OCI-LY7 (cell line): Measurements from ENCODE around the gene CEACAM4. TPM values are rescaled to one million over a fixed set of nuclear protein-coding genes. Genes with fewer than 3 reads are reported as not detected.
A peak's percentile ranks its signal among the peaks of the same experiment; 100 is the strongest.

Source experiments
- BruUV-seq: library from RNA; stranded (reverse); fragments of 400-500 nt; replicated peaks from 2 replicates; lab custom pipeline; 2021; lab: Mats Ljungman, UMichigan
- CTCF ChIA-PET: fragments of 300-600 bp; sonication (Branson Sonifier 250); formaldehyde crosslinking; loops from one replicate; lab custom pipeline; 2022; ENCODE audit warnings: antibody characterized with exemption; ENCODE audit not compliant: unreplicated experiment; lab: Charles Lee
- POLR2A ChIA-PET: fragments of 300-600 bp; sonication (Branson Sonifier 250); formaldehyde crosslinking; loops from one replicate; lab custom pipeline; 2022; ENCODE audit warnings: antibody characterized with exemption; lab: Charles Lee
- DNase-seq: peaks from one replicate; pipeline ENCODE4 v3.0.0-alpha.2; 2015; ENCODE audit warnings: low spot score
- H2AFZ ChIP-seq: fragments of 200-600 bp; sonication (generic), shearing (Covaris generic); 2 replicates; pipeline ENCODE4 v1.6.1; 2014; ENCODE audit warnings: mild to moderate bottlenecking, antibody characterized with exemption, low read length, moderate library complexity
- H3K27ac ChIP-seq: fragments of 200-600 bp; sonication (generic); 2 replicates; pipeline ENCODE4 v1.5.1; 2014; ENCODE audit warnings: mixed run types, low read depth, mild to moderate bottlenecking, moderate library complexity, low read length, inconsistent platforms; ENCODE audit not compliant: poor library complexity, severe bottlenecking
- H3K36me3 ChIP-seq: fragments of 200-600 bp; sonication (generic); 2 replicates; pipeline ENCODE4 v1.6.1; 2014; ENCODE audit warnings: mild to moderate bottlenecking, antibody characterized with exemption, low read length, moderate library complexity, mixed read lengths; ENCODE audit not compliant: insufficient read depth
- H3K4me1 ChIP-seq: fragments of 200-600 bp; sonication (generic); 2 replicates; pipeline ENCODE4 v1.5.1; 2014; ENCODE audit warnings: mild to moderate bottlenecking, low read length; ENCODE audit not compliant: insufficient read depth, poor library complexity, severe bottlenecking
- H3K4me2 ChIP-seq: fragments of 200-600 bp; sonication (generic); 2 replicates; pipeline ENCODE4 v1.6.1; 2014; ENCODE audit warnings: mild to moderate bottlenecking, low read length
- H3K4me3 ChIP-seq: fragments of 200-600 bp; sonication (generic); 2 replicates; pipeline ENCODE4 v1.5.1; 2014; ENCODE audit warnings: mild to moderate bottlenecking, low read depth, low read length; ENCODE audit not compliant: poor library complexity, severe bottlenecking
- H3K79me2 ChIP-seq: fragments of 200-600 bp; sonication (generic); 2 replicates; pipeline ENCODE4 v1.6.1; 2016; ENCODE audit warnings: low read depth, mild to moderate bottlenecking, low read length, moderate library complexity, mixed read lengths; ENCODE audit not compliant: insufficient read depth
- H3K9me2 ChIP-seq: fragments of 200-600 bp; sonication (generic); 2 replicates; pipeline ENCODE4 v1.6.1; 2016; ENCODE audit warnings: mild to moderate bottlenecking, low read length, mixed read lengths; ENCODE audit not compliant: insufficient read depth
- H3K9me3 ChIP-seq: fragments of 200-600 bp; sonication (generic); 2 replicates; pipeline ENCODE4 v1.6.1; 2014; ENCODE audit warnings: mild to moderate bottlenecking, mixed run types, low read length, mixed read lengths
- H4K20me1 ChIP-seq: fragments of 200-600 bp; sonication (generic); 2 replicates; pipeline ENCODE4 v1.6.1; 2014; ENCODE audit warnings: mild to moderate bottlenecking, antibody characterized with exemption, low read length, moderate library complexity, mixed read lengths; ENCODE audit not compliant: insufficient read depth
- CTCF ChIP-seq: fragments of 200-600 bp; sonication (generic); conservative IDR thresholded peaks from 2 replicates; pipeline ENCODE4 v1.5.1; 2014; ENCODE audit warnings: mild to moderate bottlenecking, antibody characterized with exemption, low read length, moderate library complexity, mixed read lengths
- EZH2phosphoT487 ChIP-seq: fragments of 200-600 bp; sonication (generic); IDR thresholded peaks from 2 replicates; pipeline ENCODE4 v1.6.1; 2018; ENCODE audit warnings: low read depth, borderline replicate concordance, mild to moderate bottlenecking, mixed run types, antibody characterized with exemption, low read length, moderate library complexity, mixed read lengths
- intact Hi-C: fragments of 100-400 bp; cut with micrococcal nuclease; formaldehyde crosslinking; loops from one replicate; pipeline ENCODE4 v1.10.0; 2022; ENCODE audit not compliant: unreplicated experiment
- total RNA-seq, 2 experiments: library from RNA; depleted of rRNA in 1 of 2; stranded (reverse); fragments of >200 nt in 1 of 2; shearing (Covaris generic) in 1 of 2; gene quantifications; 2 replicates each; pipeline ENCODE4 v1.2.3, GENCODE V29; 2014 to 2022

CEACAM4 gene
- total RNA-seq, 2 experiments from 2014 or later = not detected

DNA sequence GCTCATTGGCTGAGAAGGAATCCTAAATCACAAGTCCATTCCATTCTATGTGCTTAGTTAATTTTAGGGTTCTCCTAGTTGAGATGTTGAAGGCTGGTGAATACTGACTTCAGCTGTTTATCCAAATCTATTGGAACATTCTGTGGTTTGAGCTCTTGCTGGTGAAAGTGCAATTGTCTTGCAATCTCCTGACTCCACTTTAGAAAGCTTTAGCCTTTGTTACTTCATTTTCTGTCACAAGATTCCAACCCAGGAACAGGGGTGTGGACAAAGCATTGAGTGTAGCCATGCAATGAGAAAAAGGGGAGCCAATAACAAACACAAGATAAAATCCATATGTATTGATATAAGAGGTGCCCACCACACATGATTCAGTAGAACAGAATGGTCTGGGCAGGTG is 35.9 kb downstream of the CEACAM4 start:
- CTCF ChIA-PET = interaction anchor here (1.0 kb wide), 1 partner anchor 15 kb away, joined by 3 read pairs; the partner anchor contains the start of gene CEACAM21
- no peak overlapping the region for H3K4me2 ChIP-seq
- H4K20me1 ChIP-seq = no peaks in the 10 kb centered on the region
- no peak overlapping the region for H2AFZ ChIP-seq
- no peaks in the 10 kb centered on the region for H3K9me3 ChIP-seq
- POLR2A ChIA-PET = no interaction called here
- no peak for DNase-seq
- no TSS peak for BruUV-seq
- TF ChIP-seq EZH2phosphoT487 = no peak
- no peak for TF ChIP-seq CTCF
- no peak overlapping the region for H3K27ac ChIP-seq
- H3K36me3 ChIP-seq = no peaks in the 10 kb centered on the region
- H3K4me1 ChIP-seq = peaks cover 4% of the 10 kb centered on the region
- H3K9me2 ChIP-seq = no peaks in the 10 kb centered on the region
- H3K4me3 ChIP-seq = no peak overlapping the region
- no peaks in the 10 kb centered on the region for H3K79me2 ChIP-seq
- intact Hi-C loops = no loop called here

DNA sequence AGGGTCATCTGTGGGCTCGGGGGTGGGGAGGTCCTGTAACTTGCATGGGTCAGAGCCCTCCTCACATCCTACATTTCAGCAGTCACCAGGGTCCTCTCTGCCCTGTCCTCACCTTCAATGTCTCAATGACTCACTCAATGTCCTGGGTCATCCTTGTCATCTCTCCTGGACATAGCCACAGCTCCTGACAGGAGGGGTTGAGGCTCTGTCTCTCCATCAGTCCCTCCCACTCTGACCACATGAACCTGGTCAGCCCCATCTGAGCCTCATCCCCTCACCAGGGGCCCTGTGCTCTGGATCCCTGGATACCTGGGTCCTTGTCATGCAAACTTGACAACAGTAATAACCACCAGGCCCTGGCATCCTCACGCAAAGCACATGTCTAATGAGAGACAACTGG is 37.5 kb downstream of the CEACAM4 start:
- H3K27ac ChIP-seq = no peak overlapping the region
- H3K9me2 ChIP-seq = no peaks in the 10 kb centered on the region
- no peaks in the 10 kb centered on the region for H3K9me3 ChIP-seq
- TF ChIP-seq EZH2phosphoT487 = no peak
- no peak for TF ChIP-seq CTCF
- H3K4me1 ChIP-seq = no peaks in the 10 kb centered on the region
- POLR2A ChIA-PET = no interaction called here
- no TSS peak for BruUV-seq
- DNase-seq = no peak
- intact Hi-C loops = no loop called here
- H3K79me2 ChIP-seq = no peaks in the 10 kb centered on the region
- H3K36me3 ChIP-seq = no peaks in the 10 kb centered on the region
- CTCF ChIA-PET = no interaction called here
- no peaks in the 10 kb centered on the region for H4K20me1 ChIP-seq
- H2AFZ ChIP-seq = no peak overlapping the region
- no peak overlapping the region for H3K4me3 ChIP-seq
- H3K4me2 ChIP-seq = no peak overlapping the region

DNA sequence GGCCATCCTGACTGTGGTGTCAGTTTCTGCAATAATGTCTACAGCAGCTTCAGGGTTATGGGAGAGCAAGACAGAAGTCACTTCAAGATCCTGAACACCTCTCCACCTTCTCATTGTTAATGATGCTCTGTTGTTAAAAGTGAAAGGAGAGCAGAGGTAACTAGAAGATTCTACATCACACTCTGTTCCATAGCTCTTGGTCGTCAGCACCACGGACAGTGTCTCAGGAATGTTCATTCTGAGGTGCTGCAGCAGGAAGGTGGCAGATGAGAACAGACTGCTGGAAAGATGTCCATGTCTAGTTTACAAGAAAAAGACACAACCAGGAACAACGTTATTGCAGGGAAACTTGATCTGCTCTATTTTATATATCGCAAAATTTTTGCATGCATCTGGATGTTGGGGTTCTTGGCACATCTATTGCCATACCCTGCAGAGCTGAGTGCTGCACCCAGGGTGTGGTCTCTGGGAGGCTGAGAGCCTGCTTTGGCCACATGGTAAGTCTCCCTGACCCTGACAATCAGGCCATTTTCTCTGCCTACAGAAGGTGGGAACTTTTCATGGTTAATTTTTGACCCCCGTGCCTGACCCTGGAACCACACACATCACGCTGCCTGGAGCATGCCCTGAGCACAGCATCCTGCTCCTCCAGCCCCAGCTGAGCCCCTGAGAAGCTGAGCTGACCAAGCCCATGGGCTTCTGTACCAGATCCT is 38.2 kb downstream of the CEACAM4 start:
- DNase-seq = peak; percentile 28
- Histone ChIP-seq H3K36me3 (peaks cover 2% of the 10 kb centered on the region), H3K79me2 (no peaks in the 10 kb centered on the region), H4K20me1 (no peaks in the 10 kb centered on the region), H3K4me2 (no peak overlapping the region), H3K27ac (no peak overlapping the region), H3K4me3 (no peak overlapping the region), H3K9me2 (no peaks in the 10 kb centered on the region), H3K9me3 (no peaks in the 10 kb centered on the region), H3K4me1 (no peaks in the 10 kb centered on the region), H2AFZ (no peak overlapping the region)
- BruUV-seq = no TSS peak
- CTCF ChIA-PET = no interaction called here
- POLR2A ChIA-PET = no interaction called here
- intact Hi-C loops = no loop called here
- TF ChIP-seq EZH2phosphoT487 (no peak), CTCF (no peak)
